ENCODE data around the gene GLRA2.
"Not testable (repeated sequence)": the region's sequence is repeated elsewhere in the genome, so short reads cannot be mapped to it uniquely, and the experiment has no call there.

Gene GLRA2

DNA sequence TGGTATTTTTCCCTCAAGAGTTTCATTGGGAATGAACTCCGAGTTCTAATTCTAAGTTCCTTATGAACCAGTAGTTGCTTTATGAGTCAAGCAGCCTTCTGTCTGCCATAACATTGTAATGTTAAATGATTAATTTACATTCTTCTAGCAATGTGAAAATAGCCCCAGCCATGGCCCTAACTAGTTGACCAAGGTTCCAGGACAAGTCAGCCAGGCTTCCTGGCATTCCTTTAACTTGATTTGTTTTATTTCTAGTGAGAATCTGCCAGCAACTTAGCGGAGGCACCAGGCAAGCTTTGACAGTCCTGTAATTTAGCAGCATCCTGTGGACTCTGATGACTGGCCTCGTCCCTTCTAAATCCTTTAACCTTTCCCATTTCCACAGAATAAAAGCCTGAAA, 69.0 kb downstream of the GLRA2 start:
- in situ Hi-C loops (cut with HindIII; ENCODE audit: low pct_ligation_motif_present, low sequenced_read_pairs) = no loop called here
- Histone ChIP-seq H3K27ac (no peak overlapping the region), H3K36me3 (replicated peaks) (no peaks in the 10 kb centered on the region), H3K4me3 (ENCODE audit: low read depth, low read length) (no peak overlapping the region), H3K27me3 (replicated peaks) (no peaks in the 10 kb centered on the region)
- no peak for DNase-seq
- TF ChIP-seq, protein P1, sequence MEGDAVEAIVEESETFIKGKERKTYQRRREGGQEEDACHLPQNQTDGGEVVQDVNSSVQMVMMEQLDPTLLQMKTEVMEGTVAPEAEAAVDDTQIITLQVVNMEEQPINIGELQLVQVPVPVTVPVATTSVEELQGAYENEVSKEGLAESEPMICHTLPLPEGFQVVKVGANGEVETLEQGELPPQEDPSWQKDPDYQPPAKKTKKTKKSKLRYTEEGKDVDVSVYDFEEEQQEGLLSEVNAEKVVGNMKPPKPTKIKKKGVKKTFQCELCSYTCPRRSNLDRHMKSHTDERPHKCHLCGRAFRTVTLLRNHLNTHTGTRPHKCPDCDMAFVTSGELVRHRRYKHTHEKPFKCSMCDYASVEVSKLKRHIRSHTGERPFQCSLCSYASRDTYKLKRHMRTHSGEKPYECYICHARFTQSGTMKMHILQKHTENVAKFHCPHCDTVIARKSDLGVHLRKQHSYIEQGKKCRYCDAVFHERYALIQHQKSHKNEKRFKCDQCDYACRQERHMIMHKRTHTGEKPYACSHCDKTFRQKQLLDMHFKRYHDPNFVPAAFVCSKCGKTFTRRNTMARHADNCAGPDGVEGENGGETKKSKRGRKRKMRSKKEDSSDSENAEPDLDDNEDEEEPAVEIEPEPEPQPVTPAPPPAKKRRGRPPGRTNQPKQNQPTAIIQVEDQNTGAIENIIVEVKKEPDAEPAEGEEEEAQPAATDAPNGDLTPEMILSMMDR (IDR thresholded peaks at IDR 0.05; ENCODE audit: low read depth, low read length, missing control alignments) = no peak

DNA sequence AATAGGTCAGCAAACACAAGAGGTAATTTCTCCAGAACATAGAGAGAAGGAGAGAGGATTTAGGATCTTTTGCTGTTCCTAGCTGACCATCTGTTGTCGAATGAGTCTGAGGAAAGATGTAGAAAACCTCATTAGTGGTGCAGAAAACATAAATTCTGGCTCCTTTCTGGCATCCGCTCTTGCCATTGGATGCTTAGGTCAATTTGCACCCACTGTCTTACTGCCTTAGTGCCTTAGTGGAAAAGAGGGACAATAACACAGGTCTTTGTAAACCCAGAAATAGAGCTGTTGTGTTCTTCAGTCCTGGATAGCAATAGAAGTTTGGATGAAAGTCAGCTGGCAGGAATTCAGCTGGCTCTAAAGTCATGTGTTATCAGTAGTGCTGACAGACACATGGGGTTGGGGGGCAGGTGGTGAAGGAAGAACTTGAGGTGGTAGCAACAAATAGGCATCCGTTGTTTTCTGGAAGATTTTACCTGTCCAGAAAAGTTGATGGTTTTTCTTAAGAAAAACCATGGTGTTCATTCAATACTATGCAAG, 78.2 kb downstream of the GLRA2 start:
- H3K27ac ChIP-seq = no peak overlapping the region
- no peaks in the 10 kb centered on the region for H3K27me3 ChIP-seq (replicated peaks)
- no peak for DNase-seq
- no peaks in the 10 kb centered on the region for H3K36me3 ChIP-seq (replicated peaks)
- H3K4me3 ChIP-seq (ENCODE audit: low read depth, low read length) = no peak overlapping the region
- in situ Hi-C loops (cut with HindIII; ENCODE audit: low pct_ligation_motif_present, low sequenced_read_pairs) = no loop called here
- TF ChIP-seq, protein P1 (IDR thresholded peaks at IDR 0.05; ENCODE audit: low read depth, low read length, missing control alignments) = no peak

DNA sequence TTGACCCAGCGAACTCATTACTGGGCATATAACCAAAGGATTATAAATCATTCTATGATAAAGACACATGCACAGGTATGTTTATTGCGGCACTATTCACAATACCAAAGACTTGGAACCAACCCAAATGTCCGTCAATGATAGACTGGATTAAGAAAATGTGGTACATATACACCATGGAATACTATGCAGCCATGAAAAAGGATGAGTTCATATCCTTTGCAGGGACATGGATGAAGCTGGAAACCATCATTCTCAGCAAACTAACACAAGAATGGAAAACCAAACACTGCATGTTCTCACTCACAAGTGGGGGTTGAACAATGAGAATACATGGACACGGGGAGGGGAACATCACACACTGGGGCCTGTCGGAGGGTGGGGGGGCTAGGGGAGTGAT, 83.1 kb downstream of the GLRA2 start:
- DNase-seq; in situ Hi-C loops (cut with HindIII; ENCODE audit: low pct_ligation_motif_present, low sequenced_read_pairs); H3K27ac ChIP-seq; H3K36me3 ChIP-seq (replicated peaks); H3K4me3 ChIP-seq (ENCODE audit: low read depth, low read length); H3K27me3 ChIP-seq (replicated peaks): not testable (repeated sequence)

DNA sequence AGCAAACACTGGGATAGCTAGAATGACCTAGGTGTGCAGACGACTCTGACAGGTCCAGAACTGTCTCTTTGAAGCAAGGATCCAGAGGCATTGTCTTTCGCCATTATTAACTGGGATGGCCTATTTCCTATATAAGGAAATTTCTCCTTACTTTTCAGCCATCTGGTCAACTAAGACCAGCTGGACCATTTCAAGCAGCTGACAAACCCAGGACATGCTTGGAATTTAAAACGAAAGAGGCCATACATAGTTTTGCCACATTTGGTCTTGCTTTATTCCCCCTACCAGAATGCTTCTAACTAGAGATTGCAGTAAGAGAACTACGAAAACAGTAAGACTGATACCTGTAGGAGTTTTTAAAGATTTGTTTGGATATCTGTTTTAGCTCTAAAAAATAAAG, 87.0 kb downstream of the GLRA2 start:
- Histone ChIP-seq H3K27me3 (replicated peaks) (no peaks in the 10 kb centered on the region), H3K27ac (no peak overlapping the region), H3K36me3 (replicated peaks) (no peaks in the 10 kb centered on the region), H3K4me3 (ENCODE audit: low read depth, low read length) (no peak overlapping the region)
- no peak for DNase-seq
- TF ChIP-seq, protein P1 (IDR thresholded peaks at IDR 0.05; ENCODE audit: low read depth, low read length, missing control alignments) = no peak
- in situ Hi-C loops (cut with HindIII; ENCODE audit: low pct_ligation_motif_present, low sequenced_read_pairs) = no loop called here

DNA sequence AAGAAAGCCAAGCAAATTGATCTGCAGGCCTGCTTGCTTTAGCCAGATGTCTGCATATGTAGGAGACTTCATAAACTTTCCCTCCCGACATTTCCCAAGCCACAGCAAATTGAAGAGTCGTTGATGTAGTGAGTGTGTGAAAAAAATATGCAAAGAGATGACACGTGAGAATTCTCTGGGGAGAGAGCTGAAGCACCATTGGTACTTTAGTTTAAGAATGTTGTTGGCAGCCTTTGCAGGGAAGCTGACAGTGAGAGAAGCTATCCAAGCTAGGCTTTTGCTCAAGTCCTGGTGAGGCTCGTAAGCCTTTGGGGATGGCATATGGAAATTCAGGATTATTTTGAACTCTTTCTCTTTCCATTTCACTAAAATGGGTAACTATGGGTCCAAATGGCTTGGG, 87.5 kb downstream of the GLRA2 start:
- Histone ChIP-seq H3K27ac (no peak overlapping the region), H3K27me3 (replicated peaks) (no peaks in the 10 kb centered on the region), H3K36me3 (replicated peaks) (no peaks in the 10 kb centered on the region), H3K4me3 (ENCODE audit: low read depth, low read length) (no peak overlapping the region)
- peak; percentile 3 for DNase-seq
- in situ Hi-C loops (cut with HindIII; ENCODE audit: low pct_ligation_motif_present, low sequenced_read_pairs) = no loop called here
- TF ChIP-seq, protein P1 (IDR thresholded peaks at IDR 0.05; ENCODE audit: low read depth, low read length, missing control alignments) = no peak

GRCh38 chrX:14618177-14618965, 89.0 kb downstream of the GLRA2 start:
- no peak for DNase-seq
- TF ChIP-seq, protein P1 (IDR thresholded peaks at IDR 0.05; ENCODE audit: low read depth, low read length, missing control alignments) = no peak
- in situ Hi-C loops (cut with HindIII; ENCODE audit: low pct_ligation_motif_present, low sequenced_read_pairs) = no loop called here

More at GRCh38 chrX:14618177-14618965, 89.0 kb downstream of the GLRA2 start:
- Histone ChIP-seq H3K4me3 (ENCODE audit: low read depth, low read length) (no peak overlapping the region), H3K27me3 (replicated peaks) (no peaks in the 10 kb centered on the region), H3K27ac (no peak overlapping the region), H3K36me3 (replicated peaks) (no peaks in the 10 kb centered on the region)

Measured in brain microvascular endothelial cell (primary cell).